SK-N-MC (cell line): ENCODE results near the gene WBP4.

Source experiments
- EZH2 ChIP-seq: fragments of 200-600 bp; sonication (generic); IDR thresholded peaks from one replicate; pipeline ENCODE4 v1.6.1; 2017; ENCODE audit warnings: antibody characterized with exemption
- FOXP2 ChIP-seq: optimal IDR thresholded peaks from 2 replicates; pipeline ENCODE3; 2011; ENCODE audit warnings: mild to moderate bottlenecking, moderate library complexity; ENCODE audit not compliant: insufficient read depth; ENCODE audit errors: extremely low read length, control extremely low read depth
- POLR2AphosphoS5 ChIP-seq: IDR thresholded peaks from 2 replicates; pipeline ENCODE4 v1.6.1; 2012; ENCODE audit warnings: mild to moderate bottlenecking, low read depth, low read length, borderline replicate concordance

DNA sequence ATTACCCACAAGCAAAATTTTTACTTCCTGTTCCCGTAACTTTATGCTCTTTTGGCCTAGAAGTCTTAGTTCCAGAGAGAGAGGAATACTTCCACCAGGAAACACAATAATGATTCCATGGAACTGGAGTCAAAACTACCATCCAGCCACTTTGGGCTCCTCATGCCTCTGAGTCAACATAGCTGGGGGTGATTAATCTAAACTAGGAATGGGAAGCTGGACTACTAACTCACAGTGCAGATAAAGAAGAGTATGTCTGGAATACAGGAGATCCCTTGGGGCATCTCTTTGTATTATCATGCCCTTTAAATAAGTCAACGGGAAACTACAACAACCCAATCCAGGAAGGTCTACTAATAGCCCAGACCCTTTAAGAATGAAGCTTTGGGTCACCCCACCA lies 33.3 kb upstream of the WBP4 start:
- TF ChIP-seq EZH2 (no peak), POLR2AphosphoS5 (no peak), FOXP2 (no peak)
